Measurements from ENCODE around the gene IGSF21.

IGSF21 gene

GRCh38 chr1:18089488-18089887 is 18.1 kb upstream of the IGSF21 start:
- TF ChIP-seq CTCF (conservative IDR thresholded peaks at IDR 0.05) (no peak), ZFX (IDR thresholded peaks at IDR 0.05) (no peak)
- H3K27ac ChIP-seq = no peak overlapping the region

GRCh38 chr1:18090636-18091035 is 17.0 kb upstream of the IGSF21 start:
- H3K27ac ChIP-seq = no peak overlapping the region
- no peak for TF ChIP-seq ZFX (IDR thresholded peaks at IDR 0.05)
- no peak for TF ChIP-seq CTCF (conservative IDR thresholded peaks at IDR 0.05)

GRCh38 chr1:18091660-18092446 is 15.7 kb upstream of the IGSF21 start:
- no peak for TF ChIP-seq ZFX (IDR thresholded peaks at IDR 0.05)
- H3K27ac ChIP-seq = no peak overlapping the region

GRCh38 chr1:18093193-18093592 is 14.4 kb upstream of the IGSF21 start:
- no peak overlapping the region for H3K27ac ChIP-seq
- TF ChIP-seq ZFX (IDR thresholded peaks at IDR 0.05) = no peak
- no peak for TF ChIP-seq CTCF (conservative IDR thresholded peaks at IDR 0.05)

- TF ChIP-seq CTCF (conservative IDR thresholded peaks at IDR 0.05) = no peak
- no peak for TF ChIP-seq ZFX (IDR thresholded peaks at IDR 0.05)
- no peak overlapping the region for H3K27ac ChIP-seq
Observed at GRCh38 chr1:18093646-18094045, 14.0 kb upstream of the IGSF21 start.

- TF ChIP-seq CTCF (conservative IDR thresholded peaks at IDR 0.05) = no peak
- no peak for TF ChIP-seq ZFX (IDR thresholded peaks at IDR 0.05)
- H3K27ac ChIP-seq = no peak overlapping the region
Observed at GRCh38 chr1:18094096-18094495, 13.5 kb upstream of the IGSF21 start.

- no peak overlapping the region for H3K27ac ChIP-seq
- TF ChIP-seq ZFX (IDR thresholded peaks at IDR 0.05) = no peak
- TF ChIP-seq CTCF (conservative IDR thresholded peaks at IDR 0.05) = no peak
Observed at GRCh38 chr1:18097206-18097605, 10.4 kb upstream of the IGSF21 start.

GRCh38 chr1:18099026-18099425 is 8.6 kb upstream of the IGSF21 start:
- no peak overlapping the region for H3K27ac ChIP-seq
- TF ChIP-seq ZFX (IDR thresholded peaks at IDR 0.05) (no peak), CTCF (conservative IDR thresholded peaks at IDR 0.05) (no peak)
